Activated CD4-positive, alpha-beta T cell treated with anti-CD3 and anti-CD28 coated beads, Interleukin-2, amount 50 U/mL, for 4 hours (primary cell): ENCODE results near the gene TNNT2.

ENCODE experiments used
- DNase-seq, 2 experiments: peaks; one replicate each; pipeline ENCODE4 v3.0.0-alpha.2; 2020

The TNNT2 gene

GRCh38 chr1:201309416-201309815 is 68.1 kb downstream of the TNNT2 start:
- DNase-seq: no peak
